Measurements from ENCODE around the gene C9orf57.
"Not testable (repeated sequence)": the region's sequence is repeated elsewhere in the genome, so short reads cannot be mapped to it uniquely, and the experiment has no call there.

Gene C9orf57

DNA sequence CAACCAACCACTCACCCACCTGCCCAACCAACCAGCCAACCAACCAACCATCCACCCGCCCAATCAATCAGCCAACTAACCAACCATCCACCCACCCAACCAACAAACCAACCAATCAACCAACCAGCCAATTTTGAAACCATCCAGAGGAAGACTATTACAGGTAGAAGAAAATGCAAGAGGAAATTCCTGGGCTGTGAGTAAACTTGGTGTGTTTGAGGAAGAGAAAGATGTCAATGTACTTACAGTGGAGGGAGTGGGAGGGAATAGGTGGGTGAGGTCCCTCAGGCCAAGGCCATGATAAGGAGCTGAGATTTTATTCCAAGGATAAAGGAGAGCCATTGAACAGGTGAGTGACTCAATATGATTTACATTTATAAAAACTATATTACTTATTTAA is 30.4 kb downstream of the C9orf57 start:
- H2AFZ ChIP-seq (ENCODE audit: low read length, unreplicated experiment), result no peak overlapping the region
- no peaks in the 10 kb centered on the region for H3K79me2 ChIP-seq (ENCODE audit: control insufficient read depth, insufficient read depth, low read length, unreplicated experiment)
- no peak overlapping the region for H3K4me3 ChIP-seq (ENCODE audit: low read depth, low read length)
- no peaks in the 10 kb centered on the region for H3K27me3 ChIP-seq (ENCODE audit: insufficient read depth, low read length)
- H3K4me1 ChIP-seq (ENCODE audit: control insufficient read depth, insufficient read depth, low read length, unreplicated experiment), result peaks cover 6% of the 10 kb centered on the region
- H3K36me3 ChIP-seq (ENCODE audit: insufficient read depth, low read length), result no peaks in the 10 kb centered on the region
- no peak overlapping the region for H3K27ac ChIP-seq (ENCODE audit: low read depth, low read length)

GRCh38 chr9:72025906-72026305 is 34.5 kb downstream of the C9orf57 start:
- Histone ChIP-seq H3K79me2 (ENCODE audit: control insufficient read depth, insufficient read depth, low read length, unreplicated experiment) (no peaks in the 10 kb centered on the region), H3K4me3 (ENCODE audit: low read depth, low read length) (no peak overlapping the region), H2AFZ (ENCODE audit: low read length, unreplicated experiment) (no peak overlapping the region), H3K27me3 (ENCODE audit: insufficient read depth, low read length) (no peaks in the 10 kb centered on the region), H3K27ac (ENCODE audit: low read depth, low read length) (peak overlapping the region; percentile 10), H3K4me1 (ENCODE audit: control insufficient read depth, insufficient read depth, low read length, unreplicated experiment) (peaks cover 15% of the 10 kb centered on the region), H3K36me3 (ENCODE audit: insufficient read depth, low read length) (no peaks in the 10 kb centered on the region)

DNA sequence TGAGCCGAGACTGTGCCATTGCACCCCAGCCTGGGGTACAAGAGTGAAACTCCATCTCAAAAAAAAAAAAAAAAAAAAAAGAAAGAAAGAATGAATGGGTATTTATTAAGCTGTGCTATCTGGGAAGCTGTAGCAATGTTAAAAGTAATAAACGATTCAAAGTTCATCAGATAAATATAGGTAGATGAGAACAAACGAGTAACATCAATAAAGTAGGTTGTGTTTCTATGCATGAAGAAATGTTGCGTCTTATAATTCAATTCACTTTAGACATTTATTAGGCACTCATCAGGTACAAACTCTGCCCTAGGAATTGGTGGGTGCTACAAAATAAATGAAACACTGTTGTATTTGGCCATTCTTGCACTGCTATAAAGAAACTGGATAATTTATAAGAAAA is 36.8 kb downstream of the C9orf57 start:
- Histone ChIP-seq H2AFZ (ENCODE audit: low read length, unreplicated experiment) (no peak overlapping the region), H3K27ac (ENCODE audit: low read depth, low read length) (no peak overlapping the region), H3K4me3 (ENCODE audit: low read depth, low read length) (no peak overlapping the region), H3K27me3 (ENCODE audit: insufficient read depth, low read length) (no peaks in the 10 kb centered on the region), H3K79me2 (ENCODE audit: control insufficient read depth, insufficient read depth, low read length, unreplicated experiment) (no peaks in the 10 kb centered on the region), H3K36me3 (ENCODE audit: insufficient read depth, low read length) (no peaks in the 10 kb centered on the region), H3K4me1 (ENCODE audit: control insufficient read depth, insufficient read depth, low read length, unreplicated experiment) (peaks cover 15% of the 10 kb centered on the region)

GRCh38 chr9:72022841-72023240 is 37.6 kb downstream of the C9orf57 start:
- Histone ChIP-seq H3K4me3 (ENCODE audit: low read depth, low read length) (no peak overlapping the region), H3K27ac (ENCODE audit: low read depth, low read length) (no peak overlapping the region), H3K79me2 (ENCODE audit: control insufficient read depth, insufficient read depth, low read length, unreplicated experiment) (no peaks in the 10 kb centered on the region), H3K4me1 (ENCODE audit: control insufficient read depth, insufficient read depth, low read length, unreplicated experiment) (peaks cover 15% of the 10 kb centered on the region), H3K36me3 (ENCODE audit: insufficient read depth, low read length) (no peaks in the 10 kb centered on the region), H3K27me3 (ENCODE audit: insufficient read depth, low read length) (no peaks in the 10 kb centered on the region), H2AFZ (ENCODE audit: low read length, unreplicated experiment) (no peak overlapping the region)

DNA sequence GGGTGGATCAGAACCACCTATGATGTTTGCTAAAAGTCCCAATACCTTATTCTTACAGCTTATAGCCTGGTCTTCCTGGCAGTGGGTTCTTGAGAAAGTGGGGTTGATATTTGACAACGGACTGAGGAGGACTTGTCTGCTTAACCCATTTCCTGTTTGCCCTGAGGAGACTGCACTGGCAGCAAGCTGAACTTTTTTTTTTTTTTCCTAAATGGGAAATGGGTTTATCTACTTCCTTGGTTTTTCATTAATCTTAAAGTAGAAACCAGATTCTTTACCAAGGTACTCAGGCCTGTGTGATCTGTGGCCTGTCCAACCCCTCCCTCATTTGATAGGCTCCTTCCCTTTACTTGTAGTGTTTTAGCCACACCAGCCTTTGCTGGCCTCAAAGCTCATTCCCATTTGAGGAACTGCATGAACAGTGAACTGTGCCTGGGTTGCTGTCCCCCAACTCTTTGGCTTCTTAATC is 47.1 kb downstream of the C9orf57 start:
- peaks cover 12% of the 10 kb centered on the region for H3K4me1 ChIP-seq (ENCODE audit: control insufficient read depth, insufficient read depth, low read length, unreplicated experiment)
- no peaks in the 10 kb centered on the region for H3K36me3 ChIP-seq (ENCODE audit: insufficient read depth, low read length)
- no peak overlapping the region for H3K4me3 ChIP-seq (ENCODE audit: low read depth, low read length)
- H3K27me3 ChIP-seq (ENCODE audit: insufficient read depth, low read length), result no peaks in the 10 kb centered on the region
- H3K27ac ChIP-seq (ENCODE audit: low read depth, low read length), result no peak overlapping the region
- no peak overlapping the region for H2AFZ ChIP-seq (ENCODE audit: low read length, unreplicated experiment)
- no peaks in the 10 kb centered on the region for H3K79me2 ChIP-seq (ENCODE audit: control insufficient read depth, insufficient read depth, low read length, unreplicated experiment)

DNA sequence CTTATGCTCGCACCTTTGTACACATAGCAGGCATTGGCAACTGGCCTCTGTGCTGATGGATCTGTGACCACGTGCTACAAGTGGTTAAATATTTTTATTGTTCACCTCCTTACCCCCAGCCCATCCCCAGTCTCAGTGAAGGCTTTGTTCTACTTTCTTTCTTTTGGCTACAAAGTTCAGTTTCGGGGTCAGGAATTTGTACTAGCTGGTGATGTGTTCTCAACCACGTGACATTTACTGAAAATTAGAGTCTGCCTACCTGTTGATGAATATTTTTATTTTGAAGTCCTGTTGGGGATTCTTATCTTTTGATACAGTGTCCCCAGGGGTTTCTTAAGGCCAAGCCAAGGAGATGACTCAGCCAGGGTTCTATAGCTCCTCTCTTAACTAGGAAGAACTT is 47.8 kb downstream of the C9orf57 start:
- Histone ChIP-seq H3K27me3 (ENCODE audit: insufficient read depth, low read length) (no peaks in the 10 kb centered on the region), H3K36me3 (ENCODE audit: insufficient read depth, low read length) (no peaks in the 10 kb centered on the region), H3K79me2 (ENCODE audit: control insufficient read depth, insufficient read depth, low read length, unreplicated experiment) (no peaks in the 10 kb centered on the region), H3K27ac (ENCODE audit: low read depth, low read length) (no peak overlapping the region), H3K4me3 (ENCODE audit: low read depth, low read length) (no peak overlapping the region), H3K4me1 (ENCODE audit: control insufficient read depth, insufficient read depth, low read length, unreplicated experiment) (peaks cover 12% of the 10 kb centered on the region), H2AFZ (ENCODE audit: low read length, unreplicated experiment) (no peak overlapping the region)

- H3K27me3 ChIP-seq (ENCODE audit: insufficient read depth, low read length); H3K4me3 ChIP-seq (ENCODE audit: low read depth, low read length); H2AFZ ChIP-seq (ENCODE audit: low read length, unreplicated experiment); H3K36me3 ChIP-seq (ENCODE audit: insufficient read depth, low read length); H3K4me1 ChIP-seq (ENCODE audit: control insufficient read depth, insufficient read depth, low read length, unreplicated experiment); H3K79me2 ChIP-seq (ENCODE audit: control insufficient read depth, insufficient read depth, low read length, unreplicated experiment); H3K27ac ChIP-seq (ENCODE audit: low read depth, low read length): not testable (repeated sequence)
Observed at GRCh38 chr9:72007726-72008125, 52.7 kb downstream of the C9orf57 start.

DNA sequence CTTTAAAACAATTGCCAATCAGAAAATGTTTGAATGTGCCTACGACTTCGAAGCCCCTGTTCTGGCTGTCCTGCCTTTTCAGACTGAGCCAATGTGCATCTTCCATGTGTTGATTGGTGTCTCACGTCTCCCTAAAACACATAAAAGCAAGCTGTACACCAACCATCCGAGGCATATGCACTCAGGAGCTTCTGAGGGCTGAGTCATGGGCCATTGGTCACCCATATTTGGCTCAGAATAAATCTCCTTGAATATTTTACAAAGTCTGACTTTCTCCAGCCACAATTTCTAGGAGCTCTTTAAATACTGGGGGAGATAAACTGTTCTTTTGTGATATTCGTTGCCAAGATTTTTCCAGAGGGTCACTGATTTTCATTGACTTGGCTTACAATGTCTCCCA is 53.9 kb downstream of the C9orf57 start:
- Histone ChIP-seq H2AFZ (ENCODE audit: low read length, unreplicated experiment) (no peak overlapping the region), H3K27ac (ENCODE audit: low read depth, low read length) (no peak overlapping the region), H3K27me3 (ENCODE audit: insufficient read depth, low read length) (no peaks in the 10 kb centered on the region), H3K36me3 (ENCODE audit: insufficient read depth, low read length) (no peaks in the 10 kb centered on the region), H3K4me1 (ENCODE audit: control insufficient read depth, insufficient read depth, low read length, unreplicated experiment) (no peaks in the 10 kb centered on the region), H3K4me3 (ENCODE audit: low read depth, low read length) (no peak overlapping the region), H3K79me2 (ENCODE audit: control insufficient read depth, insufficient read depth, low read length, unreplicated experiment) (no peaks in the 10 kb centered on the region)

DNA sequence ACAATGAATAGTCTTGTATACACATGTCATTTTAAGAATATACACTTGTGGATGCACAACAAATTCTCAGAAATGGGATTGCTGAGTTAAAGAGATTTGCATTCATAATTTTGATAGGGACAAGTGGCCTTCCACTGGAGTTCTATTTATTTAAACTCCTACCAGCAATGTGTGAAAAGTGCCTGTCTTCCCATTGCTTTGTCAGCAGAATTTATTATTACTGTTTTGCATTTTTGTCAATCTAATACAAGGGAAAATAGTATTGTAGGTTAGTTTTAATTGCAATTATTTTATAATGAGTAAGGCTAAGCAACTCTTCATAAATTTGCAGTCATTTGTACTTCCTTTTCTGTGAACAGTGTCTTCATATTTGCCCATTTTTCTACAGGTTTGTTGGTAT is 55.0 kb downstream of the C9orf57 start:
- Histone ChIP-seq H3K4me1 (ENCODE audit: control insufficient read depth, insufficient read depth, low read length, unreplicated experiment) (no peaks in the 10 kb centered on the region), H3K79me2 (ENCODE audit: control insufficient read depth, insufficient read depth, low read length, unreplicated experiment) (no peaks in the 10 kb centered on the region), H3K27ac (ENCODE audit: low read depth, low read length) (no peak overlapping the region), H2AFZ (ENCODE audit: low read length, unreplicated experiment) (no peak overlapping the region), H3K36me3 (ENCODE audit: insufficient read depth, low read length) (no peaks in the 10 kb centered on the region), H3K4me3 (ENCODE audit: low read depth, low read length) (no peak overlapping the region), H3K27me3 (ENCODE audit: insufficient read depth, low read length) (no peaks in the 10 kb centered on the region)
